ENCODE results near the gene ANKEF1.
"Not testable (repeated sequence)": the region's sequence is repeated elsewhere in the genome, so short reads cannot be mapped to it uniquely, and the experiment has no call there.

ANKEF1 gene

DNA sequence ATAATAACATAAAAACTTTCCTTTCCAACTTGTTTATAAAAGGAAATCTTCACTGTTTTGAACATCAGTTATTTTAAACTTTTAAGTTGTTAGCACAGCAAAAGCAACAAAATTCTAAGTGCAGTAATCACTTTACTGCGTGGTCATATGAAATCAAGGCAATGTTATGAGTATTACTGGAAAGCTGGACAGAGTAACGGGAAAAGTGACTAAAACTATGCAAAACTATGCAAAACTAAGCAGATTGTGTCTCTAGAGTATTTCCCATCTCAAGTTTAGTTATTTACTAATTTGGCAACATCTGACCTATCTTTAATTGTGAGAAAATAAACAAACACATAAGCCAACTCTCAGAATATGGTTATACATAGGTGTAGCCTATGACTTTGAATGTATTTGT, 10.9 kb upstream of the ANKEF1 start:
- H3K4me3 ChIP-seq (ENCODE audit: low read depth, low read length): no peak overlapping the region
- DNase-seq (ENCODE audit: low read depth): no peak
- TF ChIP-seq CTCF (IDR thresholded peaks at IDR 0.05; ENCODE audit: insufficient read depth, low read depth, low read length, missing control alignments): no peak

GRCh38 chr20:10031451-10032215, 3.2 kb upstream of the ANKEF1 start:
- not testable (repeated sequence) for DNase-seq (ENCODE audit: low read depth); H3K4me3 ChIP-seq (ENCODE audit: low read depth, low read length)

- H3K4me3 ChIP-seq (ENCODE audit: low read depth, low read length); DNase-seq (ENCODE audit: low read depth): not testable (repeated sequence)
Measured at GRCh38 chr20:10032269-10032668, 2.5 kb upstream of the ANKEF1 start.

GRCh38 chr20:10033905-10034650, 709 bp upstream of the ANKEF1 start:
- H3K4me3 ChIP-seq (ENCODE audit: low read depth, low read length): peak overlapping the region; percentile 37
- no peak for TF ChIP-seq CTCF (IDR thresholded peaks at IDR 0.05; ENCODE audit: insufficient read depth, low read depth, low read length, missing control alignments)
- DNase-seq (ENCODE audit: low read depth): no peak

DNA sequence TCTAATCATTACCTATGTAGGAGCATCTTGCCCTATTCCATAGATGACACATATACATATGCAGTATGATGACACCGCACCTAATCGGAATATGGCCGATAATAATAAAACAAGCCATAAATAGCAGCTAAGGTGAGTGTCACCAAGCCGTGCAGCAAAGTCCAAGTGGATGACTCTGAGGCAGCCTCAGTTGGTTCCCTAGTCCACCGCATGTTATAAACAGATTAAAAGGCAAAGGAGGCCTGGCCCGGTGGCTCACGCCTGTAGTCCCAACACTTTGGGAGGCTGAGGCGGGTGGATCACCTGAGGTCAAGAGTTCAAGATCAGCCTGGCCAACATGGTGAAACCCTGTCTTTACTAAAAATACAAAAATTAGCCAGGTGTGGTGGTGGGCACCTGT, 1.5 kb downstream of the ANKEF1 start:
- DNase-seq (ENCODE audit: low read depth); H3K4me3 ChIP-seq (ENCODE audit: low read depth, low read length): not testable (repeated sequence)

DNA sequence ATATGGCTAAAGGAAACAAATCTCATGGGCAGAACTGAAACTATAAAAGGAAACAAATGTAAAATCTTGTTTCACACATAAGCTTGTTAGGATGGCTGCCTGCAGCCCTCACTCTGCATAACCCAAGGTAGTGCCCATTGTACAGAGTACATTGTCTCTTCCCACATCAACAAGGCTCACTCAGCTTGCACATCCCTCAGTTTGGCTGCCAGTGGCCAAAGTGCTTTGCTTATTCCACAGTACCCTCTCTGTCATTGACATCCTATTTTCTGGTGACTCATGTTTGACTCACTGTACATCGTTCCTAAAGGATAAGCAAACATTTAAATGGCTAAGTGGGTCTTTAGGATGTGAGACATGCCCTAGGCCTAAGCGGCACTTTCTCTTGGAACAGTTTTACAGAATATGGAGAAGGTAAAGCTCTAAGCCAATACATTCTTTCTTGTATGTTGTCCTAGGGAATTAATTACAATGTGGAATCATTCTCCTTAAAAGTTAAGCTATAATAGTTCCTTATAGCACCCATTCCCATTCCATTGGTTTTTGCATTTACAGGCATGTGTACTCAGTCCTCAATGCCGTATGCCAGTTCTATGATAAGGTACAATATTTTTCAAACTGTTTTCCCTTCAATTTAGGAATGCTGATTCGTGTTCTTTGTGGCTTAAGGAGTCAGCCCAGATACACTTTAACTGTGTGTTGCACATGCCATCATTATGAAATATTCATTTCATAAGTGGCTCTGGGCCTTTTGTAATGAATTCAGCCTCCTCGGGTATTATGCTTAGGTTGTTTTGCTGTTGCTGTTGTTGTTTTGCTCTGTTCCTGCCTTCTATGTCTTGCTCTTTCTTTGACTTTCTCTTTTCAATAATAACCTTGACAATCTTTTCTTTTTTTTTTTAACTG, 5.5 kb downstream of the ANKEF1 start:
- H3K4me3 ChIP-seq (ENCODE audit: low read depth, low read length): no peak overlapping the region
- no peak for TF ChIP-seq CTCF (IDR thresholded peaks at IDR 0.05; ENCODE audit: insufficient read depth, low read depth, low read length, missing control alignments)
- DNase-seq (ENCODE audit: low read depth): no peak

DNA sequence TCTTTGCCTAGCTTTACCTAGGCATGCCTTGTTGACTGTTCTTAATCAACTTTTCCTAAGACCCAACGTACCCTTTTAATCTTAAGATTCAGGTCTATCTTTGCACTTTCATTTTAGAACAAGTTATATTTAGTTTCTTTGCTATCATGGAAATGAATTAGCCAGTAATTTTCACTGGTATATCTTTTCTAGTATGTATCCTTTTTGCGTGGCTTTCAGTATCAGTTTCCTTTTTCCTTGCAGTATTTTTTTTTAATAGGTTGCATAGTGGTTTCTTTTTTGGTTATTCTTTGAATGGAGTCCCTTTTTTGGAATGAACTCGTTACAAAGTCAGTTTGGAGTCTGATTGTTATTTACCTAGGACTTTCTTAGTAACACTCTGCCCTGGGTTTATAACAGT, 7.3 kb downstream of the ANKEF1 start:
- no peak for DNase-seq (ENCODE audit: low read depth)
- no peak overlapping the region for H3K4me3 ChIP-seq (ENCODE audit: low read depth, low read length)
- TF ChIP-seq CTCF (IDR thresholded peaks at IDR 0.05; ENCODE audit: insufficient read depth, low read depth, low read length, missing control alignments): no peak

GRCh38 chr20:10047427-10047826, 12.6 kb downstream of the ANKEF1 start:
- H3K4me3 ChIP-seq (ENCODE audit: low read depth, low read length): no peak overlapping the region
- no peak for DNase-seq (ENCODE audit: low read depth)
- TF ChIP-seq CTCF (IDR thresholded peaks at IDR 0.05; ENCODE audit: insufficient read depth, low read depth, low read length, missing control alignments): peak; percentile 15

Data from GM12865 (cell line).